ENCODE data around the gene PEG3. TPM values are rescaled to one million over a fixed set of nuclear protein-coding genes. Genes with fewer than 3 reads are reported as not detected.
A peak's percentile ranks its signal among the peaks of the same experiment; 100 is the strongest.

PEG3 gene
- total and polyA plus RNA-seq, 4 donors, result 2.2 to 188 (median 7.7) TPM

DNA sequence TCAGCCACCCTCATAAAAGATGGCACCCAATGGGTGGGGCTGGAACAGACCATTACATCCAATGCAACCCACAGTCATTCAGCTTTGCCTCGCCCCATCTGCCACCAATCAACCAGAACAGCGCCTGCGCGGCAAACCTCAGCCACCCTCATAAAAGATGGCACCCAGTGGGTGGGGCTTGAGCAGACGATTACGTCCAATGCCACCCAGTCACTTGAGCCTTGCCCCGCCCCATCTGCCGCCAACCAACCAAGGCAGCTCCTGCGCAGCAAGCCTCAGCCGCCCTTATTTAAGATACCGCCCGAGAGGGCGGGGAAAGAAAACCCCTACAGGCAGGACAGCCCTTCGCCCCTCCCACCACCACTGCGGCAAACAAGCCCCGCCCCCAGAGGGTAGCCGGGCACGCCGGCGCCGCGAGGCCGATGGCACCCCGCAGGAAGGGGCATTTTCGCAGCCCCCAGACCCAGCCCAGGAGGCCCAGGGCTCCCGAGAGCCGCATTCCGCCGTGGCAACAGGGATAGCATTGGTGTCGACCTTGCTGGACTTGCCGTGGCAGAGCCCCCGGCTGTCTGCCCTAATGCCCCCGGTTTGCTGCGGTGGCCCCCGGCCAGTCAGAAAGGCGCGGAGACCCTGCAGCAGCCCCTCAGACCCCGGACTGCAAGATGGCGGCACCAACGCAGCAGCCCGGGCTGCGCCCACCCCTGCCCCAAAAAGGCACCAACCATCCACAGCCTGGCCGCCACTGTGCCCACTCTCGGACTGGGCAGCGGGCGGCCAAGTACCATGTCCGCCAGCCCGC lies 675 bp downstream of the PEG3 start:
- Histone ChIP-seq H3K36me3 (ENCODE audit: control insufficient read depth in 4 of 4, insufficient read depth in 3 of 4, low read depth in 1 of 4, low read length in 3 of 4) (no peaks in the 10 kb centered on the region), H3K9ac (ENCODE audit: low read depth in 1 of 2, low read length in 2 of 2) (peak overlapping the region in 1 of 2 donors; percentile 33), H3K4me1 (ENCODE audit: control insufficient read depth in 4 of 4, insufficient read depth in 4 of 4, low read length in 3 of 4) (peaks cover 0 to 20% (median 3%) of the 10 kb centered on the region in 4 donors), H3K9me3 (ENCODE audit: control insufficient read depth in 4 of 4, low read length in 3 of 4) (peaks cover 0 to 9% (median under 1%) of the 10 kb centered on the region in 4 donors), H3K27me3 (ENCODE audit: control insufficient read depth in 4 of 4, insufficient read depth in 4 of 4, low read length in 3 of 4) (no peaks in the 10 kb centered on the region), H3K27ac (ENCODE audit: low read depth in 1 of 2, low read length in 2 of 2) (peak overlapping the region; percentile 48 to 60), H3K4me3 (ENCODE audit: low read depth in 1 of 3, low read length in 3 of 3) (peak overlapping the region; percentile 39 to 48 (median 45))
- TF ChIP-seq, protein P1, sequence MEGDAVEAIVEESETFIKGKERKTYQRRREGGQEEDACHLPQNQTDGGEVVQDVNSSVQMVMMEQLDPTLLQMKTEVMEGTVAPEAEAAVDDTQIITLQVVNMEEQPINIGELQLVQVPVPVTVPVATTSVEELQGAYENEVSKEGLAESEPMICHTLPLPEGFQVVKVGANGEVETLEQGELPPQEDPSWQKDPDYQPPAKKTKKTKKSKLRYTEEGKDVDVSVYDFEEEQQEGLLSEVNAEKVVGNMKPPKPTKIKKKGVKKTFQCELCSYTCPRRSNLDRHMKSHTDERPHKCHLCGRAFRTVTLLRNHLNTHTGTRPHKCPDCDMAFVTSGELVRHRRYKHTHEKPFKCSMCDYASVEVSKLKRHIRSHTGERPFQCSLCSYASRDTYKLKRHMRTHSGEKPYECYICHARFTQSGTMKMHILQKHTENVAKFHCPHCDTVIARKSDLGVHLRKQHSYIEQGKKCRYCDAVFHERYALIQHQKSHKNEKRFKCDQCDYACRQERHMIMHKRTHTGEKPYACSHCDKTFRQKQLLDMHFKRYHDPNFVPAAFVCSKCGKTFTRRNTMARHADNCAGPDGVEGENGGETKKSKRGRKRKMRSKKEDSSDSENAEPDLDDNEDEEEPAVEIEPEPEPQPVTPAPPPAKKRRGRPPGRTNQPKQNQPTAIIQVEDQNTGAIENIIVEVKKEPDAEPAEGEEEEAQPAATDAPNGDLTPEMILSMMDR (IDR thresholded peaks at IDR 0.05; ENCODE audit: low read depth, low read length, missing input control), result no peak
- TF ChIP-seq YY1 (IDR thresholded peaks at IDR 0.05) (no peak), NR2F2 (IDR thresholded peaks at IDR 0.05) (no peak), GABPA (IDR thresholded peaks at IDR 0.05 in 1 of 2, conservative IDR thresholded peaks at IDR 0.05 in 1 of 2) (peak in 1 of 2 donors; percentile 33), RAD21 (IDR thresholded peaks at IDR 0.05) (no peak), RXRA (IDR thresholded peaks at IDR 0.05) (peak in 1 of 2 donors; percentile 4), JUND (IDR thresholded peaks at IDR 0.05) (no peak), SP1 (IDR thresholded peaks at IDR 0.05) (no peak), HNF4A (conservative IDR thresholded peaks at IDR 0.05) (no peak), FOXA2 (IDR thresholded peaks at IDR 0.05) (no peak), TAF1 (conservative IDR thresholded peaks at IDR 0.05) (no peak), HNF4G (IDR thresholded peaks at IDR 0.05) (no peak), EGR1 (IDR thresholded peaks at IDR 0.05; ENCODE audit: low read depth in 2 of 2) (no peak), FOXA1 (IDR thresholded peaks at IDR 0.05) (no peak)
- TF ChIP-seq, protein P2, sequence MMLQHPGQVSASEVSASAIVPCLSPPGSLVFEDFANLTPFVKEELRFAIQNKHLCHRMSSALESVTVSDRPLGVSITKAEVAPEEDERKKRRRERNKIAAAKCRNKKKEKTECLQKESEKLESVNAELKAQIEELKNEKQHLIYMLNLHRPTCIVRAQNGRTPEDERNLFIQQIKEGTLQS (IDR thresholded peaks at IDR 0.05), result no peak
- TF ChIP-seq, protein P3, sequence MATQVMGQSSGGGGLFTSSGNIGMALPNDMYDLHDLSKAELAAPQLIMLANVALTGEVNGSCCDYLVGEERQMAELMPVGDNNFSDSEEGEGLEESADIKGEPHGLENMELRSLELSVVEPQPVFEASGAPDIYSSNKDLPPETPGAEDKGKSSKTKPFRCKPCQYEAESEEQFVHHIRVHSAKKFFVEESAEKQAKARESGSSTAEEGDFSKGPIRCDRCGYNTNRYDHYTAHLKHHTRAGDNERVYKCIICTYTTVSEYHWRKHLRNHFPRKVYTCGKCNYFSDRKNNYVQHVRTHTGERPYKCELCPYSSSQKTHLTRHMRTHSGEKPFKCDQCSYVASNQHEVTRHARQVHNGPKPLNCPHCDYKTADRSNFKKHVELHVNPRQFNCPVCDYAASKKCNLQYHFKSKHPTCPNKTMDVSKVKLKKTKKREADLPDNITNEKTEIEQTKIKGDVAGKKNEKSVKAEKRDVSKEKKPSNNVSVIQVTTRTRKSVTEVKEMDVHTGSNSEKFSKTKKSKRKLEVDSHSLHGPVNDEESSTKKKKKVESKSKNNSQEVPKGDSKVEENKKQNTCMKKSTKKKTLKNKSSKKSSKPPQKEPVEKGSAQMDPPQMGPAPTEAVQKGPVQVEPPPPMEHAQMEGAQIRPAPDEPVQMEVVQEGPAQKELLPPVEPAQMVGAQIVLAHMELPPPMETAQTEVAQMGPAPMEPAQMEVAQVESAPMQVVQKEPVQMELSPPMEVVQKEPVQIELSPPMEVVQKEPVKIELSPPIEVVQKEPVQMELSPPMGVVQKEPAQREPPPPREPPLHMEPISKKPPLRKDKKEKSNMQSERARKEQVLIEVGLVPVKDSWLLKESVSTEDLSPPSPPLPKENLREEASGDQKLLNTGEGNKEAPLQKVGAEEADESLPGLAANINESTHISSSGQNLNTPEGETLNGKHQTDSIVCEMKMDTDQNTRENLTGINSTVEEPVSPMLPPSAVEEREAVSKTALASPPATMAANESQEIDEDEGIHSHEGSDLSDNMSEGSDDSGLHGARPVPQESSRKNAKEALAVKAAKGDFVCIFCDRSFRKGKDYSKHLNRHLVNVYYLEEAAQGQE (IDR thresholded peaks at IDR 0.05), result no peak
- TF ChIP-seq, protein P4, sequence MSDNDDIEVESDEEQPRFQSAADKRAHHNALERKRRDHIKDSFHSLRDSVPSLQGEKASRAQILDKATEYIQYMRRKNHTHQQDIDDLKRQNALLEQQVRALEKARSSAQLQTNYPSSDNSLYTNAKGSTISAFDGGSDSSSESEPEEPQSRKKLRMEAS (IDR thresholded peaks at IDR 0.05), result peak; percentile 25
- TF ChIP-seq, protein P5, sequence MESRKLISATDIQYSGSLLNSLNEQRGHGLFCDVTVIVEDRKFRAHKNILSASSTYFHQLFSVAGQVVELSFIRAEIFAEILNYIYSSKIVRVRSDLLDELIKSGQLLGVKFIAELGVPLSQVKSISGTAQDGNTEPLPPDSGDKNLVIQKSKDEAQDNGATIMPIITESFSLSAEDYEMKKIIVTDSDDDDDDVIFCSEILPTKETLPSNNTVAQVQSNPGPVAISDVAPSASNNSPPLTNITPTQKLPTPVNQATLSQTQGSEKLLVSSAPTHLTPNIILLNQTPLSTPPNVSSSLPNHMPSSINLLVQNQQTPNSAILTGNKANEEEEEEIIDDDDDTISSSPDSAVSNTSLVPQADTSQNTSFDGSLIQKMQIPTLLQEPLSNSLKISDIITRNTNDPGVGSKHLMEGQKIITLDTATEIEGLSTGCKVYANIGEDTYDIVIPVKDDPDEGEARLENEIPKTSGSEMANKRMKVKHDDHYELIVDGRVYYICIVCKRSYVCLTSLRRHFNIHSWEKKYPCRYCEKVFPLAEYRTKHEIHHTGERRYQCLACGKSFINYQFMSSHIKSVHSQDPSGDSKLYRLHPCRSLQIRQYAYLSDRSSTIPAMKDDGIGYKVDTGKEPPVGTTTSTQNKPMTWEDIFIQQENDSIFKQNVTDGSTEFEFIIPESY (IDR thresholded peaks at IDR 0.05), result no peak
- DNase-seq (ENCODE audit: low spot score), result peak; percentile 79
- 51% methylated on average over 48 of the region's 48 CpGs for WGBS

Measured in liver (tissue), 9 donors.